Hepatocyte (in vitro differentiated cells): ENCODE measurements around the gene DPF3.

Experiments used
- EZH2 ChIP-seq: fragments of 200-600 bp; sonication (generic); IDR thresholded peaks from 2 replicates; pipeline ENCODE4 v1.6.1; 2016; ENCODE audit warnings: antibody characterized with exemption, mild to moderate bottlenecking, borderline replicate concordance
- EZH2phosphoT487 ChIP-seq: fragments of 200-600 bp; sonication (generic); IDR thresholded peaks from one replicate; pipeline ENCODE4 v1.6.1; 2018; ENCODE audit warnings: antibody characterized with exemption, mild to moderate bottlenecking, low read depth, moderate library complexity; ENCODE audit not compliant: unreplicated experiment, severe bottlenecking
- TF ChIP-seq, protein P1 (sequence below): fragments of 200-600 bp; sonication (generic); IDR thresholded peaks from 2 replicates; pipeline ENCODE4 v1.5.1; 2016; ENCODE audit warnings: antibody characterized with exemption, mild to moderate bottlenecking; ENCODE audit not compliant: poor library complexity

DNA sequence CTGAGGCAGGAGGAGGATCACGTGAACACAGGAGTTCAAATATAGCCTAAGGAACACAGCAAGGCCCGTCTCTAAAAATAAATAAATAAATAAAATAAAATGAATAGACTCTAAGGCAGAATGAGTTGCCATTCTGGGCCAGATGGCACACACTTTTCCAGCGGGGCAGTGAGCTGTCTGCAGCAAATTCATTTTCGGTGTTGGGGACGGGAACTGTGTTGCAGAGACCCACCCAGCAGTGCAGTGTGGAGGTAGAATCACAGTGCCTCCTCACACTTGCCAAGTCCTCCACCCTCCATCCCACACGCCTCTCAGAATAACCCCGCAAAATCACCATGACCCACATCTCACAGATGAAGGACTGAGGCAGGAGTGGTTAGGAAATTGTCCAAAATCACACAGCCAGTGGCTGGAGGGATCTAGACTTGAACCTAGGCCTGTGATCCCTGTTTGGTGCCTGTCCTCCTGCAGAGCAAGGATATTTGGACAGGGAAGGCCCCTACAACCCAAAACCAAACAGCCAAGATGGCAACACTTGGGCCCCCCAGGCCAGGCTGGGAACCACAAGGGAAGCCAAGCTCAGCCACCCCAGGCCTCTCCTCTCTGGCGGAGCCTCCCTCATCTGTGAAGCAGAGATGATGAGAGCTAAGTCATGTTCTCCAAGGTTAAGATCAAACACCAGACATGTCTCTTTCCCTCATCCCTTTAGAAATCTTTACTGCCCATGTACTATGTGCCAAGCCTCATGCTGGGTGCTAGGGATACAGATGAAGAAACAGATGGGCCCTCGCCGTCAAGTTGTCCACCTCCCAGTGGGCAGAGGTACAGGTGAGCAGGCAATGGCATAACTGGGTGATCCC, 152.7 kb downstream of the DPF3 start:
- TF ChIP-seq, protein P1, sequence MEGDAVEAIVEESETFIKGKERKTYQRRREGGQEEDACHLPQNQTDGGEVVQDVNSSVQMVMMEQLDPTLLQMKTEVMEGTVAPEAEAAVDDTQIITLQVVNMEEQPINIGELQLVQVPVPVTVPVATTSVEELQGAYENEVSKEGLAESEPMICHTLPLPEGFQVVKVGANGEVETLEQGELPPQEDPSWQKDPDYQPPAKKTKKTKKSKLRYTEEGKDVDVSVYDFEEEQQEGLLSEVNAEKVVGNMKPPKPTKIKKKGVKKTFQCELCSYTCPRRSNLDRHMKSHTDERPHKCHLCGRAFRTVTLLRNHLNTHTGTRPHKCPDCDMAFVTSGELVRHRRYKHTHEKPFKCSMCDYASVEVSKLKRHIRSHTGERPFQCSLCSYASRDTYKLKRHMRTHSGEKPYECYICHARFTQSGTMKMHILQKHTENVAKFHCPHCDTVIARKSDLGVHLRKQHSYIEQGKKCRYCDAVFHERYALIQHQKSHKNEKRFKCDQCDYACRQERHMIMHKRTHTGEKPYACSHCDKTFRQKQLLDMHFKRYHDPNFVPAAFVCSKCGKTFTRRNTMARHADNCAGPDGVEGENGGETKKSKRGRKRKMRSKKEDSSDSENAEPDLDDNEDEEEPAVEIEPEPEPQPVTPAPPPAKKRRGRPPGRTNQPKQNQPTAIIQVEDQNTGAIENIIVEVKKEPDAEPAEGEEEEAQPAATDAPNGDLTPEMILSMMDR, result no peak
- no peak for TF ChIP-seq EZH2phosphoT487
- TF ChIP-seq EZH2, result no peak
